IPS-NIHi7 (cell line): ENCODE measurements around the gene KLK12.

ENCODE experiments used
- DNase-seq: peaks from one replicate; pipeline ENCODE4 v3.0.0; 2012; ENCODE audit warnings: mixed read lengths; ENCODE audit errors: extremely low spot score

Gene KLK12

GRCh38 chr19:51047031-51047335, 12.2 kb upstream of the KLK12 start:
- DNase-seq, result no peak

GRCh38 chr19:51044327-51044726, 9.5 kb upstream of the KLK12 start:
- no peak for DNase-seq

GRCh38 chr19:51043497-51043896, 8.7 kb upstream of the KLK12 start:
- no peak for DNase-seq

- no peak for DNase-seq
Measured at GRCh38 chr19:51040151-51040550, 5.3 kb upstream of the KLK12 start.

GRCh38 chr19:51036519-51036918, 1.7 kb upstream of the KLK12 start:
- no peak for DNase-seq

- DNase-seq, result no peak
Measured at GRCh38 chr19:51031880-51032225, 2.9 kb downstream of the KLK12 start.

GRCh38 chr19:51031220-51031879, 3.5 kb downstream of the KLK12 start:
- DNase-seq, result no peak

GRCh38 chr19:51030631-51031030, 4.2 kb downstream of the KLK12 start:
- peak; percentile 26 for DNase-seq

- peak; percentile 24 for DNase-seq
Measured at GRCh38 chr19:51029718-51030117, 5.1 kb downstream of the KLK12 start.

- DNase-seq, result no peak
Measured at GRCh38 chr19:51027873-51028272, 6.9 kb downstream of the KLK12 start.

- no peak for DNase-seq
Measured at GRCh38 chr19:51027126-51027806, 7.5 kb downstream of the KLK12 start.

- no peak for DNase-seq
Measured at GRCh38 chr19:51026554-51026831, 8.3 kb downstream of the KLK12 start, which contains the start of gene KLK11. KLK11 (minus strand) TSS chr19:51026616; CDS start chr19:51025631, 985 bp downstream.

- DNase-seq, result no peak
Measured at GRCh38 chr19:51025809-51026553, 8.8 kb downstream of the KLK12 start.

- DNase-seq, result no peak
Measured at GRCh38 chr19:51025401-51025800, 9.4 kb downstream of the KLK12 start.

- no peak for DNase-seq
Measured at GRCh38 chr19:51024924-51025323, 9.9 kb downstream of the KLK12 start.

GRCh38 chr19:51023946-51024345, 10.9 kb downstream of the KLK12 start:
- DNase-seq, result no peak

GRCh38 chr19:51022526-51022925, 12.3 kb downstream of the KLK12 start:
- no peak for DNase-seq

GRCh38 chr19:51020988-51021651, 13.7 kb downstream of the KLK12 start:
- DNase-seq, result no peak

GRCh38 chr19:51019544-51019925, 15.3 kb downstream of the KLK12 start, which contains the start of gene KLK10:
KLK10 (minus strand) TSS chr19:51019709; CDS start chr19:51019130, 579 bp downstream.
- no peak for DNase-seq

GRCh38 chr19:51018745-51019543, 15.9 kb downstream of the KLK12 start:
- no peak for DNase-seq

GRCh38 chr19:51016798-51017683, 17.8 kb downstream of the KLK12 start:
- peak; percentile 93 for DNase-seq
